Choroid plexus epithelial cell (primary cell): Measurements from ENCODE around the gene CRACR2A.
A peak's percentile ranks its signal among the peaks of the same experiment; 100 is the strongest.

Experiments used
- DNase-seq: peaks from one replicate; pipeline ENCODE4 v3.0.0-alpha.2; 2010; ENCODE audit warnings: low read depth
- H3K4me3 ChIP-seq: 2 replicates; pipeline ENCODE4 v1.5.1; 2011; ENCODE audit warnings: low read depth, mild to moderate bottlenecking, control low read depth, low read length, moderate library complexity
- CTCF ChIP-seq: conservative IDR thresholded peaks from 2 replicates; pipeline ENCODE4 v1.5.1; 2011; ENCODE audit warnings: low read depth, mild to moderate bottlenecking, control low read depth, inconsistent platforms, low read length, moderate library complexity

CRACR2A gene

GRCh38 chr12:3631272-3631637 is 121.7 kb downstream of the CRACR2A start:
- no peak overlapping the region for H3K4me3 ChIP-seq
- no peak for DNase-seq
- no peak for TF ChIP-seq CTCF

- no peak for DNase-seq
- H3K4me3 ChIP-seq = no peak overlapping the region
- TF ChIP-seq CTCF = no peak
Observed at GRCh38 chr12:3630621-3631271, 122.2 kb downstream of the CRACR2A start.

GRCh38 chr12:3630111-3630510 is 122.8 kb downstream of the CRACR2A start:
- no peak for TF ChIP-seq CTCF
- no peak for DNase-seq
- H3K4me3 ChIP-seq = no peak overlapping the region

GRCh38 chr12:3629057-3629830 is 123.7 kb downstream of the CRACR2A start:
- DNase-seq = peak; percentile 54
- no peak for TF ChIP-seq CTCF
- no peak overlapping the region for H3K4me3 ChIP-seq

GRCh38 chr12:3628629-3629028 is 124.3 kb downstream of the CRACR2A start:
- no peak overlapping the region for H3K4me3 ChIP-seq
- DNase-seq = peak; percentile 26
- peak; percentile 43 for TF ChIP-seq CTCF

GRCh38 chr12:3627336-3627735 is 125.6 kb downstream of the CRACR2A start:
- no peak for TF ChIP-seq CTCF
- no peak overlapping the region for H3K4me3 ChIP-seq
- DNase-seq = no peak

- H3K4me3 ChIP-seq = no peak overlapping the region
- DNase-seq = no peak
- TF ChIP-seq CTCF = no peak
Observed at GRCh38 chr12:3624273-3624672, 128.6 kb downstream of the CRACR2A start.
